OCI-LY3 (cell line): ENCODE measurements around the gene MCM3AP.
"Not testable (repeated sequence)": the region's sequence is repeated elsewhere in the genome, so short reads cannot be mapped to it uniquely, and the experiment has no call there.

Experiments used
- EZH2phosphoT487 ChIP-seq: fragments of 200-600 bp; shearing (Covaris generic); IDR thresholded peaks from 2 replicates; pipeline ENCODE4 v1.6.1; 2018; ENCODE audit warnings: antibody characterized with exemption, mixed run types, low read depth
- TF ChIP-seq, protein P1 (sequence below): fragments of 200-600, 300-600 bp; sonication (generic); IDR thresholded peaks from 2 replicates; pipeline ENCODE4 v1.5.1; 2014; ENCODE audit warnings: antibody characterized with exemption, low read length, low read depth

GRCh38 chr21:46223661-46224060 is 61.8 kb downstream of the MCM3AP start:
- TF ChIP-seq, protein P1, sequence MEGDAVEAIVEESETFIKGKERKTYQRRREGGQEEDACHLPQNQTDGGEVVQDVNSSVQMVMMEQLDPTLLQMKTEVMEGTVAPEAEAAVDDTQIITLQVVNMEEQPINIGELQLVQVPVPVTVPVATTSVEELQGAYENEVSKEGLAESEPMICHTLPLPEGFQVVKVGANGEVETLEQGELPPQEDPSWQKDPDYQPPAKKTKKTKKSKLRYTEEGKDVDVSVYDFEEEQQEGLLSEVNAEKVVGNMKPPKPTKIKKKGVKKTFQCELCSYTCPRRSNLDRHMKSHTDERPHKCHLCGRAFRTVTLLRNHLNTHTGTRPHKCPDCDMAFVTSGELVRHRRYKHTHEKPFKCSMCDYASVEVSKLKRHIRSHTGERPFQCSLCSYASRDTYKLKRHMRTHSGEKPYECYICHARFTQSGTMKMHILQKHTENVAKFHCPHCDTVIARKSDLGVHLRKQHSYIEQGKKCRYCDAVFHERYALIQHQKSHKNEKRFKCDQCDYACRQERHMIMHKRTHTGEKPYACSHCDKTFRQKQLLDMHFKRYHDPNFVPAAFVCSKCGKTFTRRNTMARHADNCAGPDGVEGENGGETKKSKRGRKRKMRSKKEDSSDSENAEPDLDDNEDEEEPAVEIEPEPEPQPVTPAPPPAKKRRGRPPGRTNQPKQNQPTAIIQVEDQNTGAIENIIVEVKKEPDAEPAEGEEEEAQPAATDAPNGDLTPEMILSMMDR: not testable (repeated sequence)
- TF ChIP-seq EZH2phosphoT487: not testable (repeated sequence)
